ENCODE measurements around the gene ABHD15. TPM values are rescaled to one million over a fixed set of nuclear protein-coding genes. Genes with fewer than 3 reads are reported as not detected.

ABHD15 gene
- total RNA-seq, 4 donors from 2014 or later: 6.8 to 18.3 (median 11.9) TPM

DNA sequence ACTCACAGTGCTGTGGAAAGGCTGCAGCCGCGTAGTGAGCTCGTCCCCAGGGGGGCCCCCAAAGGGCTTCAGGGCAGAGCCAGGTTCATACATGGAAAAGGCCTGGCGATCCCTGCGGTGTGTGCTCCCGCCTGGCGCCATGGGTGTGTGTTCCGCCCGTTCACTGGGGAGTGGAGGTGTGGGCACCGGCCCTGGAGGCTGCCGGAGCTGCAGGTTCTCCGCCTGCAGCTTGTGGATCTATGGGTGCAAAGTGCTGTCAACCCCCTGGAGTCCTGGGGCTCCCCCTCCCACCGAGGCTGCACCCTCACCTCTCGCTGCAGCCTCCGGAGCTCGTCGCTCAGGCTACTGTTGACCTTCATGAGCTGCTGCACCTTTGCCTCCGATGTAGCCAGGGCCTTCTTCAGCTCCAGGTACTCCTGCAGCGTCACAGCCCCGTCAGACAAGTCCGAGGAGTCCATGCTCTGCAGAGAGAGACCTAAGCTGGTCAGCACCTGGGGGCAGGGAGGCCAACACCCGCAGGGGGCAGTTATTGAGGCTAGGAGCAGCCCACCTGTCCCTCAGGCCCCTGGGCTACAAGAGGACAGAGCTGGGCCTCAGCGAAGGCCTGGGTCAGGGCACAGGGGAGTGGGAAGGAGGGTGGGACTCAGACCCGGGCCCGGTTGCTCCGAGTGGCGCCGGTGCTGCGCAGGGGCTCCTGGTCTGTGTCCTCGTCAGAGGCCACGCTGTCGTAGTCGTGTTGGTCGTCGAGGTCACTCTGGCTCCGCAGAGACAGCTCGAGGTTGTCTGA lies 9.6 kb upstream of the ABHD15 start:
- peaks cover 32 to 53% (median 51%) of the 10 kb centered on the region in 4 donors for H3K4me1 ChIP-seq
- intact Hi-C loops (cut with DNase I): no loop called here
- H3K36me3 ChIP-seq: peaks cover 36 to 86% (median 76%) of the 10 kb centered on the region in 4 donors
- no peaks in the 10 kb centered on the region for H3K27me3 ChIP-seq
- H3K4me3 ChIP-seq: no peak overlapping the region
- no peaks in the 10 kb centered on the region for H3K9me3 ChIP-seq
- TF ChIP-seq EP300 (IDR thresholded peaks at IDR 0.05) (no peak), POLR2AphosphoS5 (IDR thresholded peaks at IDR 0.05) (no peak), CTCF (IDR thresholded peaks at IDR 0.05) (no peak), POLR2A (IDR thresholded peaks at IDR 0.05; ENCODE audit: low read depth) (no peak)
- WGBS: 96% methylated on average over 13 of the region's 37 CpGs
- no peak overlapping the region for H3K27ac ChIP-seq (replicated peaks in 1 of 4)
- DNase-seq (ENCODE audit: extremely low spot score): no peak

- TF ChIP-seq POLR2A (IDR thresholded peaks at IDR 0.05; ENCODE audit: low read depth) (no peak), CTCF (IDR thresholded peaks at IDR 0.05) (no peak), EP300 (IDR thresholded peaks at IDR 0.05) (no peak), POLR2AphosphoS5 (IDR thresholded peaks at IDR 0.05) (no peak)
- WGBS: 87% methylated on average over 12 of the region's 28 CpGs
- DNase-seq (ENCODE audit: extremely low spot score): no peak
- no peaks in the 10 kb centered on the region for H3K27me3 ChIP-seq
- no peak overlapping the region for H3K27ac ChIP-seq (replicated peaks in 1 of 4)
- H3K4me1 ChIP-seq: peaks cover 29 to 55% (median 48%) of the 10 kb centered on the region in 4 donors
- intact Hi-C loops (cut with DNase I): no loop called here
- peaks cover 35 to 86% (median 69%) of the 10 kb centered on the region in 4 donors for H3K36me3 ChIP-seq
- no peak overlapping the region for H3K4me3 ChIP-seq
- H3K9me3 ChIP-seq: no peaks in the 10 kb centered on the region
Observed at GRCh38 chr17:29575511-29576213, 8.8 kb upstream of the ABHD15 start.

DNA sequence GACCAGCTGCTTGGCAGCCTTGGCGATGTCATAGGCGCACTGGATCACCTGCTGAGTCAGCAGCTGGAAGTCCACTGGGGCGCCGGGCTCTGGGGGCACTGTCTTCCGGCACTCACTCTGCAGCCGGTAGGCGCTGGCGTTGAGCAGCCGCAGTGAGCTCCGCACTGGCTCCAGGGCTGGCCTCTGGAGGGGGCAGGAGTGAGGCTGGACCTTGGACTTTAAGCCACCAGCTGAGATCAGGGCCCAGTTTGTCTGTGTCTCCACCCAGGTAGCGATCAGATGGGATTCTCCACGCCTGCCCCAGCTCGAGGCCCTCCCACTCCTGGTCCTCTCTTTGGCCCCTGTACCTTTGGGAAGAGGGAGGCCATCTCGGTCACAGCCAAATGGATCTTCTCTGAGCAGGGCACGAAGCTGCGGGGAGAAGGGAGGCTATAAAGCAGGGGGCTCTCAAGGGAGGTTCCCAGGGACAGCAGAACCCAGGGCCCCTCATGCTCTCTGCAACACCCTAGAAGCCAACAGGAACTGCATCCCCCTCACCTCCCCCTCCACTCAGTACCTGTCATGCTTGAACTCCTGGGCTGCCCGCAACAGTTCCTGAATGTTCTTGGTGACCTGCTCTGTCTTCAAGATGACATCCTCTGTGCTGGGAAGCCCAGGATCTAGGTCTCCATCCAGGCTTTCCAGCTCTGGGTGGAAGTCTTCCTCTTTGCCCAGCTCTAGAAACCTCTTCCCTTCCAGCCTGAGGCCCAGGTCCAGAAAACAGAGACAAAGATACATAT lies 8.1 kb upstream of the ABHD15 start:
- no peak for TF ChIP-seq POLR2A (IDR thresholded peaks at IDR 0.05; ENCODE audit: low read depth)
- TF ChIP-seq EP300 (IDR thresholded peaks at IDR 0.05): no peak
- TF ChIP-seq CTCF (IDR thresholded peaks at IDR 0.05): no peak
- TF ChIP-seq POLR2AphosphoS5 (IDR thresholded peaks at IDR 0.05): no peak

GRCh38 chr17:29573871-29574731 lies 7.3 kb upstream of the ABHD15 start:
- Histone ChIP-seq H3K4me3 (no peak overlapping the region), H3K36me3 (peaks cover 35 to 74% (median 56%) of the 10 kb centered on the region in 4 donors), H3K4me1 (peaks cover 29 to 59% (median 55%) of the 10 kb centered on the region in 4 donors), H3K9me3 (no peaks in the 10 kb centered on the region), H3K27ac (replicated peaks in 1 of 4) (no peak overlapping the region), H3K27me3 (no peaks in the 10 kb centered on the region)
- 90% methylated on average over 14 of the region's 14 CpGs for WGBS
- TF ChIP-seq EP300 (IDR thresholded peaks at IDR 0.05) (no peak), POLR2A (IDR thresholded peaks at IDR 0.05; ENCODE audit: low read depth) (no peak), CTCF (IDR thresholded peaks at IDR 0.05) (no peak), POLR2AphosphoS5 (IDR thresholded peaks at IDR 0.05) (no peak)
- no peak for DNase-seq (ENCODE audit: extremely low spot score)
- intact Hi-C loops (cut with DNase I): no loop called here

More for the DNA sequence above, 8.1 kb upstream of the ABHD15 start:
- WGBS: 80% methylated on average over 7 of the region's 17 CpGs
- intact Hi-C loops (cut with DNase I): no loop called here
- H3K27me3 ChIP-seq: no peaks in the 10 kb centered on the region
- peaks cover 22 to 53% (median 47%) of the 10 kb centered on the region in 4 donors for H3K4me1 ChIP-seq
- H3K36me3 ChIP-seq: peaks cover 35 to 83% (median 65%) of the 10 kb centered on the region in 4 donors
- no peaks in the 10 kb centered on the region for H3K9me3 ChIP-seq
- no peak overlapping the region for H3K4me3 ChIP-seq
- DNase-seq (ENCODE audit: extremely low spot score): no peak
- H3K27ac ChIP-seq (replicated peaks in 1 of 4): no peak overlapping the region
